Measurements from ENCODE around the gene GIMAP7.
"Not testable (repeated sequence)": the region's sequence is repeated elsewhere in the genome, so short reads cannot be mapped to it uniquely, and the experiment has no call there.

GIMAP7 gene

GRCh38 chr7:150481186-150481920 is 33.3 kb upstream of the GIMAP7 start:
- no peaks in the 10 kb centered on the region for H3K36me3 ChIP-seq (ENCODE audit: control insufficient read depth, insufficient read depth, low read length)
- no peak overlapping the region for H3K27ac ChIP-seq (ENCODE audit: low read depth, low read length)
- H3K9me3 ChIP-seq (ENCODE audit: control insufficient read depth, insufficient read depth, low read depth, low read length): 0 out of 2 replicates have a peak, but pooled peaks cover 4% of the 10 kb centered on the region
- no peak overlapping the region for H3K9ac ChIP-seq (ENCODE audit: low read length)
- peaks cover 24% of the 10 kb centered on the region for H3K27me3 ChIP-seq (ENCODE audit: control insufficient read depth, insufficient read depth, low read length)
- no peaks in the 10 kb centered on the region for H3K4me1 ChIP-seq (ENCODE audit: control insufficient read depth, insufficient read depth, low read length)
- H3K4me3 ChIP-seq (ENCODE audit: low read depth, low read length): no peak overlapping the region

DNA sequence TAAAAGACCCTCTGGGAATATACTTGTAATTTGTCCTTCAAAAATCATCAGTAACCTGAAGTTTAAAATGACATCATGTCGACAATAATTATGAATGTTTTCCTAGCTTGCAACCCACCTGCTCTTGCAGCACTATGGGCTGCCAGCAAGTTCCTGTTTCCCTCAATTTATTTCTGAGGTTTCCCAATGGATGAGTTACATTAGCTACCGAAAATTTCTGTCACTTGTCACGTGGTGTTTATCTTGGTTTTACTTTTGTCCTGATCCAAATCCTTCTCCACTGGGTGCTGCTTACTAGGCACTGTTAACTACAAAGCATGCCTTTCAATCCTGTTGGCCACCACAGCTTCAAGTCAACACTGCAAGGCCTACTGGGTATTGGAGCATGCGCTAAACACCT is 32.8 kb upstream of the GIMAP7 start:
- Histone ChIP-seq H3K4me1 (ENCODE audit: control insufficient read depth, insufficient read depth, low read length) (no peaks in the 10 kb centered on the region), H3K27ac (ENCODE audit: low read depth, low read length) (no peak overlapping the region), H3K9me3 (ENCODE audit: control insufficient read depth, insufficient read depth, low read depth, low read length) (0 out of 2 replicates have a peak, but pooled peaks cover 4% of the 10 kb centered on the region), H3K36me3 (ENCODE audit: control insufficient read depth, insufficient read depth, low read length) (no peaks in the 10 kb centered on the region), H3K4me3 (ENCODE audit: low read depth, low read length) (no peak overlapping the region), H3K27me3 (ENCODE audit: control insufficient read depth, insufficient read depth, low read length) (peaks cover 24% of the 10 kb centered on the region), H3K9ac (ENCODE audit: low read length) (no peak overlapping the region)

GRCh38 chr7:150483514-150483913 is 31.2 kb upstream of the GIMAP7 start:
- H3K9me3 ChIP-seq (ENCODE audit: control insufficient read depth, insufficient read depth, low read depth, low read length); H3K4me3 ChIP-seq (ENCODE audit: low read depth, low read length); H3K9ac ChIP-seq (ENCODE audit: low read length); H3K4me1 ChIP-seq (ENCODE audit: control insufficient read depth, insufficient read depth, low read length); H3K27ac ChIP-seq (ENCODE audit: low read depth, low read length); H3K36me3 ChIP-seq (ENCODE audit: control insufficient read depth, insufficient read depth, low read length): not testable (repeated sequence)
- peaks cover 21% of the 10 kb centered on the region for H3K27me3 ChIP-seq (ENCODE audit: control insufficient read depth, insufficient read depth, low read length)

GRCh38 chr7:150484071-150484470 is 30.6 kb upstream of the GIMAP7 start:
- H3K27ac ChIP-seq (ENCODE audit: low read depth, low read length); H3K4me1 ChIP-seq (ENCODE audit: control insufficient read depth, insufficient read depth, low read length); H3K9me3 ChIP-seq (ENCODE audit: control insufficient read depth, insufficient read depth, low read depth, low read length); H3K36me3 ChIP-seq (ENCODE audit: control insufficient read depth, insufficient read depth, low read length); H3K4me3 ChIP-seq (ENCODE audit: low read depth, low read length); H3K9ac ChIP-seq (ENCODE audit: low read length): not testable (repeated sequence)
- H3K27me3 ChIP-seq (ENCODE audit: control insufficient read depth, insufficient read depth, low read length): peaks cover 17% of the 10 kb centered on the region

GRCh38 chr7:150487625-150488024 is 27.0 kb upstream of the GIMAP7 start:
- Histone ChIP-seq H3K9ac (ENCODE audit: low read length) (no peak overlapping the region), H3K27me3 (ENCODE audit: control insufficient read depth, insufficient read depth, low read length) (no peaks in the 10 kb centered on the region), H3K36me3 (ENCODE audit: control insufficient read depth, insufficient read depth, low read length) (no peaks in the 10 kb centered on the region), H3K27ac (ENCODE audit: low read depth, low read length) (no peak overlapping the region), H3K4me1 (ENCODE audit: control insufficient read depth, insufficient read depth, low read length) (no peaks in the 10 kb centered on the region), H3K4me3 (ENCODE audit: low read depth, low read length) (no peak overlapping the region), H3K9me3 (ENCODE audit: control insufficient read depth, insufficient read depth, low read depth, low read length) (no peaks in the 10 kb centered on the region)

DNA sequence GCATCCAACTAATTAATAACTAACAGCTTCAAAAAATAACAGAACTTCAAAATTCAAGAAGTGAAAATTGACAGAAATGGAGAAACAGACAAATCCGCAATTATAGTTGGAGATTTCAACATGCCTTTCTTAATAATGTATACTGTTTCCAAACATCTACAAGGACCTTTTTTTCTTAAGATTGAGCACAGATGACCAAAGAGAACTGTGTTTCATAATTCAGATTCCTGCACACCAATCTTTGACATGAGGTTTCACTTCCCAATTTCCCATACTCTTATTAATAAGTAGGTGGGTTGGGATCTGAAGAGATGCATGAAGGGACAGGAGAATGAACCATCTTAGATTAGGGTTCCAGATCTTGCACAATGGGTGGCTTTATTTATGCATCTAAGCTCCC is 24.9 kb upstream of the GIMAP7 start:
- no peak overlapping the region for H3K9ac ChIP-seq (ENCODE audit: low read length)
- H3K36me3 ChIP-seq (ENCODE audit: control insufficient read depth, insufficient read depth, low read length): no peaks in the 10 kb centered on the region
- no peaks in the 10 kb centered on the region for H3K27me3 ChIP-seq (ENCODE audit: control insufficient read depth, insufficient read depth, low read length)
- H3K9me3 ChIP-seq (ENCODE audit: control insufficient read depth, insufficient read depth, low read depth, low read length): no peaks in the 10 kb centered on the region
- H3K4me3 ChIP-seq (ENCODE audit: low read depth, low read length): no peak overlapping the region
- no peak overlapping the region for H3K27ac ChIP-seq (ENCODE audit: low read depth, low read length)
- no peaks in the 10 kb centered on the region for H3K4me1 ChIP-seq (ENCODE audit: control insufficient read depth, insufficient read depth, low read length)

DNA sequence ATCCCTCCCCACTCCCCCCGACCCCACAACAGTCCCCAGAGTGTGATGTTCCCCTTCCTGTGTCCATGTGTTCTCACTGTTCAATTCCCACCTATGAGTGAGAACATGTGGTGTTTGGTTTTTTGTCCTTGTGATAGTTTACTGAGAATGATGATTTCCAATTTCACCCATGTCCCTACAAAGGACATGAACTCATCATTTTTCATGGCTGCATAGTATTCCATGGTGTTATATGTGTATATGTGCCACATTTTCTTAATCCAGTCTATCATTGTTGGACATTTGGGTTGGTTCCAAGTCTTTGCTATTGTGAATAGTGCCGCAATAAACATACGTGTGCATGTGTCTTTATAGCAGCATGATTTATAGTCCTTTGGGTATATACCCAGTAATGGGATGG is 21.2 kb upstream of the GIMAP7 start:
- not testable (repeated sequence) for H3K36me3 ChIP-seq (ENCODE audit: control insufficient read depth, insufficient read depth, low read length)

DNA sequence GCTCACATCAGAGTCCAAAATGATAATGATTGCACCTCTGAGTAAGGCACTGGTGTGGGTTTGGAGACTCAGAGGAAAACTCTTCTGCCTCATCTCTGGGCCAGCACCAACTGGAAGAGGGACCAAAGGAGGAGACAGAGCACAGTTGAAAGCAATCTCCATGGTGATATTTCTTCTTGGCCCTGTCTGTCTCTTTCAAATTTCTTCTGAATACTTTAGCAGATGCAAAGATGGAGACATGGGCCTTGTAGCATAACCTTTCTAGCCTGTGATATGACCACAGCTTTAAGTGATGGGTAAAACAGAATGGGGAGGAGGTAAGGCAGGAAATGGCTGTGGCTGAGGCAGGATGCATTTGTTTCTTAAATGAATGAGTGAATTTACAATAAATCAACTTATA is 12.2 kb upstream of the GIMAP7 start:
- Histone ChIP-seq H3K4me1 (ENCODE audit: control insufficient read depth, insufficient read depth, low read length) (no peaks in the 10 kb centered on the region), H3K9ac (ENCODE audit: low read length) (no peak overlapping the region), H3K36me3 (ENCODE audit: control insufficient read depth, insufficient read depth, low read length) (no peaks in the 10 kb centered on the region), H3K27ac (ENCODE audit: low read depth, low read length) (no peak overlapping the region), H3K9me3 (ENCODE audit: control insufficient read depth, insufficient read depth, low read depth, low read length) (no peaks in the 10 kb centered on the region), H3K27me3 (ENCODE audit: control insufficient read depth, insufficient read depth, low read length) (peaks cover 3% of the 10 kb centered on the region; the same call in 1 of the 2 replicates), H3K4me3 (ENCODE audit: low read depth, low read length) (no peak overlapping the region)

More for the DNA sequence above, 21.2 kb upstream of the GIMAP7 start:
- not testable (repeated sequence) for H3K9me3 ChIP-seq (ENCODE audit: control insufficient read depth, insufficient read depth, low read depth, low read length); H3K27me3 ChIP-seq (ENCODE audit: control insufficient read depth, insufficient read depth, low read length); H3K9ac ChIP-seq (ENCODE audit: low read length); H3K4me3 ChIP-seq (ENCODE audit: low read depth, low read length); H3K4me1 ChIP-seq (ENCODE audit: control insufficient read depth, insufficient read depth, low read length); H3K27ac ChIP-seq (ENCODE audit: low read depth, low read length)

DNA sequence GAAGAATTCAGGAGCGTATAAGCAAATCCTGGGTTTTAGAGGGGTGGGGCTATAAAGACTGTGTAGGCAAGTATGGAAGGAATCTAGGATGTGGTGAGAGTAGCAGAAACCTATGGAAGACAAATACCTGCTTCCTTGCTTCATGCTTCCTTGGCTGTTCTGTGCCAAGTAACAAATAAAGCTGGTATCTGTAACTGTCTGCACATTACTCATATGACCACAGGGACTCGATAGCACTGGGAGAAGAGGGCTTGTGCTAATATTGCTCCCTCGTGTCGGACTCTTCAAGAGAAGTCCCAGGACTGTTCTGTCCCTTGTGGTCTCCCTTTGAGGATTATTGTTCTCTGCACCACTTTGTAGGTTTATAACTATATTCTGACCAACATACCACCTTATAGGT is 11.5 kb upstream of the GIMAP7 start:
- Histone ChIP-seq H3K27ac (ENCODE audit: low read depth, low read length) (no peak overlapping the region), H3K9ac (ENCODE audit: low read length) (no peak overlapping the region), H3K27me3 (ENCODE audit: control insufficient read depth, insufficient read depth, low read length) (peaks cover 3% of the 10 kb centered on the region; the same call in 1 of the 2 replicates), H3K4me3 (ENCODE audit: low read depth, low read length) (no peak overlapping the region), H3K36me3 (ENCODE audit: control insufficient read depth, insufficient read depth, low read length) (no peaks in the 10 kb centered on the region), H3K4me1 (ENCODE audit: control insufficient read depth, insufficient read depth, low read length) (no peaks in the 10 kb centered on the region), H3K9me3 (ENCODE audit: control insufficient read depth, insufficient read depth, low read depth, low read length) (no peaks in the 10 kb centered on the region)

DNA sequence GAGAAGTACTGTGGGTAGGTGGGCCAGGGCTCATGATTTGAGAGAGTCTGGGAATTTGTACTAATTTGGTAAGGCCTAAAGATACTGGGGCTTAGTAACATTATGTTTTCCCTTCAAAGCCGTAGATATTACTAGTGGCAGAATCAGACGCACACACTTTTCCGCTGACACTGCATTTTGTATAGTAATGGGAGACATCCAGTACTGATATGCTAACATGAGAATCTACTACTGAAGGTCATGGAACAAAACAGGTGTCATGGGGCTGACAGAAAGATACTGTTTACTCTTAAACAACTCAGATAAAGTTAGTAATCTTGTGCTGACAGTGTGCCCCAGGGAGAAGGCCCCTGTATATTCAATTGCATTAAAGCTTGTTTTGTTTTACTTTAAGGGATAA is 11.1 kb upstream of the GIMAP7 start:
- H3K27me3 ChIP-seq (ENCODE audit: control insufficient read depth, insufficient read depth, low read length): peaks cover 3% of the 10 kb centered on the region; the same call in 1 of the 2 replicates
- H3K9me3 ChIP-seq (ENCODE audit: control insufficient read depth, insufficient read depth, low read depth, low read length): no peaks in the 10 kb centered on the region
- no peak overlapping the region for H3K27ac ChIP-seq (ENCODE audit: low read depth, low read length)
- H3K4me3 ChIP-seq (ENCODE audit: low read depth, low read length): no peak overlapping the region
- no peaks in the 10 kb centered on the region for H3K36me3 ChIP-seq (ENCODE audit: control insufficient read depth, insufficient read depth, low read length)
- H3K9ac ChIP-seq (ENCODE audit: low read length): no peak overlapping the region
- H3K4me1 ChIP-seq (ENCODE audit: control insufficient read depth, insufficient read depth, low read length): no peaks in the 10 kb centered on the region

GRCh38 chr7:150507947-150508602 is 6.6 kb upstream of the GIMAP7 start:
- peaks cover 3% of the 10 kb centered on the region; the same call in 1 of the 2 replicates for H3K27me3 ChIP-seq (ENCODE audit: control insufficient read depth, insufficient read depth, low read length)
- H3K4me1 ChIP-seq (ENCODE audit: control insufficient read depth, insufficient read depth, low read length): no peaks in the 10 kb centered on the region
- H3K9me3 ChIP-seq (ENCODE audit: control insufficient read depth, insufficient read depth, low read depth, low read length): no peaks in the 10 kb centered on the region
- no peak overlapping the region for H3K4me3 ChIP-seq (ENCODE audit: low read depth, low read length)
- no peaks in the 10 kb centered on the region for H3K36me3 ChIP-seq (ENCODE audit: control insufficient read depth, insufficient read depth, low read length)
- H3K9ac ChIP-seq (ENCODE audit: low read length): no peak overlapping the region
- H3K27ac ChIP-seq (ENCODE audit: low read depth, low read length): no peak overlapping the region

Data from HUES6 (cell line).